Measurements from ENCODE around the gene SUSD1.

Gene SUSD1

GRCh38 chr9:112041536-112042243, 133.4 kb downstream of the SUSD1 start:
- DNase-seq (ENCODE audit: low read depth), result peak; percentile 99

GRCh38 chr9:112041199-112041535, 133.9 kb downstream of the SUSD1 start:
- DNase-seq (ENCODE audit: low read depth), result no peak

GRCh38 chr9:112038017-112038408, 137.1 kb downstream of the SUSD1 start:
- no peak for DNase-seq (ENCODE audit: low read depth)

- peak; percentile 91 for DNase-seq (ENCODE audit: low read depth)
These were observed 137.6 kb downstream of the SUSD1 start for GRCh38 chr9:112037281-112038016.

GRCh38 chr9:112035166-112035826, 139.8 kb downstream of the SUSD1 start:
- DNase-seq (ENCODE audit: low read depth), result no peak

DNA sequence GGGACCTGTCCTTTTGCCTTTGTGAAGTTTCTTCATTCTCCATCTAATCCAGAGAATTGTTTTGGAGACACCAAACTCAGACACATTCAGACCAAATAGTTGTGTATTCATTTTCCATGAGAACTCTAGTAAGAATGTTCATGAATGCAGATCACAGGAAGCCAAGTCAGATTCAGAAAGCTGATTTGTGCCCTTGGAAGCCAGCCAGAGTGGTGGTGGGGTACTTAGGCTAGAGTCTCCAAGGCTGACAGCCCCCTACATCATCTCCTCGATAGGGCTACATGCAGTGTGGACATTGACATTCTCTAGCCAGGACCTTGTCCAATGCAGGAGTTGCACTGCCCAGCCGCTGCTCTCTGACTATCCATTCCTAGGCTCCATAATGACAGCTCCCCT, 140.9 kb downstream of the SUSD1 start:
- DNase-seq (ENCODE audit: low read depth), result no peak

DNA sequence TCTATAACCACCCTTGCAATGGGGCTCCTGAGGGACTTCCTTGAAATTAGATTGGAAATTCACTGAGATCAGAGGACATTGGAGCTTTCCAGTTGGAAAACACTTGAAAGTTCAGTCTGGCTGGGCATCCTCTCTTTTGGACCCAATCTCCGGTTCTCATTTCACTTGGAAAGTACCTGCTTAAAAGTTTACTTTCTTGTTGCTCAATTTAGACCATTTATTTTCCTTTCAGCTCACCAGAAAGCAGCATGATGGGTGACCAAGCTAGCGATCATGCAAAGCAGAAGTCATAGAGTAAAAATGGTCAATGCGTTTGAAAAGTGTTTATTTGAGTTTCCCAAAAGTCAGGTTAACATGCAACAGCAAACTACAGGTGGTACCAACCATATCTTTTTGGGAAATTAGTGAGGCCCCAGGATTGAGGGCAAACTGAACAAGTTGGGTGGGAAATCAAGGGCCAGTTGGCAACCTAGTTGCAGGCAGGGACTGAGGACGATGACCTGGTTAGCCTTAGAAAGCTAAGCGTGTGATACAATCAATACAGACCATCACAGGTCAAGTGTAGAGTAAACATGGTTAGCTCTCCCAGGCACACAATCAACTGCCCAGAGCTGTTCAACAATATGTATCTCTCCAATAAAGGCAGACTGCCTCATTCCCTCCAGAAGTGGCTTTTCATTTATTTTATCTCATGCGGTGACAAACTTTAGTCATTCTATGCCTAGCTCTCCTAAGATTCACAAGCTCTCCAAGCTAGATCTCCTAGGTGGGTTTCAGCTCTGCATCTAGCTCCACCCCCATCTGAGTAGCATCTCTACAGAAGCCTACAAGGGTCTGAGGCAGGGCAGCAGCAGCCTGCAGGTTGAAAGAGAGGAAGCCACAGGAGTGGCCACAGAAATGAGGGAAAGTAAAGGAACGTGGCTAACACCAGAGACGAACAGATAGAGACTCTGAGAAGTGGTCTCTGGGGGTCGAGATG, 141.6 kb downstream of the SUSD1 start:
- no peak for DNase-seq (ENCODE audit: low read depth)

- no peak for DNase-seq (ENCODE audit: low read depth)
These were observed 142.4 kb downstream of the SUSD1 start for GRCh38 chr9:112032743-112033142.

DNA sequence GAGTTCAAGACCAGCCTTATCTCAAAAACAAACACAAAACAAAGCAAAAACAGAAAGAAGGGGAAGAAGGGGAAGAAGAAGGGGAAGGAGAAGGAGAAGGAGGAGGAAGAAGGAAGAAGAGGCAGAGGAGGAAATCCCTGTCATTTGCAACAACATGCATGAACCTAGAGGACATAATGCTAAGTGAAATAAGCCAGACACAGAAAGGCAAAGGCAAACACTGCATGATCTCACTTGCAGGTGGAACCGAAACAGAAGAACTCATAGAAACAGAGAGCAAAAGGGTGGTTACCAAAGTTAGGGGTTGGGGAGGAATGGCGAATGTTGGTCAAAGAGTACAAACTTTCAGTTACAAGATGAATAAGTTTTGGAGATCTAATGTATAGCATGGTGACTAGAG, 143.1 kb downstream of the SUSD1 start:
- DNase-seq (ENCODE audit: low read depth), result no peak

GRCh38 chr9:112031400-112031799, 143.7 kb downstream of the SUSD1 start:
- DNase-seq (ENCODE audit: low read depth), result no peak

DNA sequence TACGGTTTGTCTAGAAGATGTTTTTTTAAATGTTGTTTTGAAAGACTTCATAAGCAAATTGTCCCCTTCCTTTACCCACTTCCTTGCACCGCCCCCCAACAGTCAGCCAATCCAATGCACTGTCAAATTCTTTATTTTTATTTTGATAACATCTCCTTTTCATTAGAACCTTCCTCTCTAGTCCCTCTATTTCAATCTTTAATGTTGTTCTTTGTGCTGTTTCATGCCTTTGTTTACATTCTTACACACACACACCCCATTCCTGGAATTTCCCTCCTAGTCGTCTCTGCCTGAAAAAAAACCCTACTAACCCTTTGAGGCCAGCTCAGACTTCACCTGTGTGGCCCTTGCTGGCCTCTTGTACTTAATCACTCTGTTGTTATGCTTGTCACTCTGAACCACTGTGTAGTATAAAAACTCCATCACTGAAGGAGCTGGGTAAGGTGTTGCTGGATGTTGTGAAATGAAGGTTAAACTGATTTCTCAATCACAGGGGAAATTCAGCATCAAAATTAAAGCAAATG, 145.1 kb downstream of the SUSD1 start:
- no peak for DNase-seq (ENCODE audit: low read depth)

- DNase-seq (ENCODE audit: low read depth), result no peak
These were observed 146.6 kb downstream of the SUSD1 start for GRCh38 chr9:112028242-112029221.

DNA sequence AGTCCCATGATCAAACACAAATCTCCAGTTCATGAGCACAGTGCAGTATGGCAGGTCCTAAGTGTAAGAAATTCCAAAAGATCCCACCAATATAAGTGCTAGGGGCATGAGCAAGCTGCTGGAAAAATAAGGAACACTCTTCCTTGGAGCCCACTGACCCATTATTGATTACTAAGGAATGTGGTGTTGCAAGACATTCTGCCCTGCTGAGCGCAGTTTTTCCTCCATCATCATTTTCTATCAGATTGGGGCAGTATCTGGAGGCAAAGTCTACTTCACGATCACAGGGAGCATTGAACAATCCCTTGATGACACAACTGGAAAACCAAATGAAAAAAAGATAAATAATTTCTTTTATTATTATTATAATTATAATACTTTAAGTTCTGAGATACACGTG, 149.2 kb downstream of the SUSD1 start:
- no peak for DNase-seq (ENCODE audit: low read depth)

DNA sequence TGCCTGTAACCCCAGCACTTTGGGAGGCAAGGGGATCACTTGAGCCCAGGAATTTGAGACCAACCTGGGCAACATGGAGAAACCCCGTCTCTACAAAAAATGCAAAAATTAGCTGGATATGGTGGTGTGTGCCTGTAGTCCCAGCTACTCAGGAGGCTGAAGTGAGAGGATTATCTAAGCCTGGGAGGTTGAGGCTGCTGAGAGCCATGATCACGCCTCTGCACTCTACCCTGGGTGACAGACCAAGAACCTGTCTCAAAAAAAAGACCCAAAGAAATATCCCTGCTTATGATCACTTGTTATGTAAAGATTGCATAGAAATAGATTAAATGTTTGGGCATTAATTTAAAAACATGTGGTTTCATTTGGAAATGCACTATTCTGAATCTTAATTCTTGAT, 153.4 kb downstream of the SUSD1 start:
- DNase-seq (ENCODE audit: low read depth), result no peak

GRCh38 chr9:112020680-112021596, 154.2 kb downstream of the SUSD1 start:
- DNase-seq (ENCODE audit: low read depth), result no peak

DNA sequence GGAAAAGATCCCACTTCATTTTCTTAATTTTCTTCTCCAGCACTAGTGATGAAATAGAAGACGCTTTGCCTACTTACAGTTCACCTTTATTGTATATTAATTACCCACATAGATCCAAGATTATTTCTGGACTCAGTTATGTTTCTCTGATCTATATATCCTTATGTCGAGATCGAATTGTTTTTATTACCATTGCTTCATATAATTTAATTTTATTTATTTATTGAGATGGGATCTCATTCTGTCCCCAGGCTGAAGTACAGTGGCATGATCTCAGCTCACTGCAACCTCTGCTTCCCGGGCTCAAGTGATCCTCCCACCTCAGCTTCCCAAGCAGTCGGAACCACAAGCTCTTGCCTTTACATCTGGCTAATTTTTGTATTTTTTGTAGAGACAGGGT, 157.2 kb downstream of the SUSD1 start:
- DNase-seq (ENCODE audit: low read depth), result no peak

DNA sequence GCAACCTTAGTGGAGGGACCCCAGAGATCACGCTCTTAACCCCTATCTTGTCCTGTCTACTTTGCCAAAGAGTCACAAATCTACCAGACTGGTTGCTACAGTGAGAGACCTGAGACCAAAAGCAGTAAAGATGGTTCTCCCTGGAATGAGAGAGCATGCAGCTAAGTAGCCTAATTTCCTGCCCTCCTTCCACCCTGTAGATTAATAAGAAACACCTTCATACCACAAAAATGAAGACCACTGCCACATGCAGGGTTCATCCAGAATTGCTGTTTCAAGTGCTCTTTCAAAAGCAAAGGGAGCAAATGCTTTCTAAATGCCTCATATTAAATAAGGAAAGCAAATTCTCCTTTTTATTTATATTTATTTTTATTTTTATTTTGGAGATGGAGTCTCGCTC, 159.4 kb downstream of the SUSD1 start:
- DNase-seq (ENCODE audit: low read depth), result no peak

DNA sequence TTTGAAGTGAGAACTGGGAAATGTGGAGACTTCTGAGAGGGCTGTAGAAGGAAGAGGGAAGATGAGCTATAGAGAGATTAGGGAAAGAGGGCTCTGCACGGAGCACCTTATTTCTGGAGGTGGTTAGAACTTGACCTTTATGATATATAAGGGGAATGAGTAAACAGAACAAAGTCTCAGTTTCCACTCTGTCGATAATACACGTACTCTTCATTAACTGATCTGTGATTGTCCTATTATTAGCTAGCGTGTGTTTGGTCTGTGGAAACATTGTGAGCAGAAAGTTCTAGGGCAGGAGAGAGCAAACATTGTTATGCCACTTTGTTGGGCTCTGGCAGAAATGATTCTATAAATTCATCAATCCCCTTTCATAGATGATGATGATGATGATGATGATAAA, 159.9 kb downstream of the SUSD1 start:
- no peak for DNase-seq (ENCODE audit: low read depth)

DNA sequence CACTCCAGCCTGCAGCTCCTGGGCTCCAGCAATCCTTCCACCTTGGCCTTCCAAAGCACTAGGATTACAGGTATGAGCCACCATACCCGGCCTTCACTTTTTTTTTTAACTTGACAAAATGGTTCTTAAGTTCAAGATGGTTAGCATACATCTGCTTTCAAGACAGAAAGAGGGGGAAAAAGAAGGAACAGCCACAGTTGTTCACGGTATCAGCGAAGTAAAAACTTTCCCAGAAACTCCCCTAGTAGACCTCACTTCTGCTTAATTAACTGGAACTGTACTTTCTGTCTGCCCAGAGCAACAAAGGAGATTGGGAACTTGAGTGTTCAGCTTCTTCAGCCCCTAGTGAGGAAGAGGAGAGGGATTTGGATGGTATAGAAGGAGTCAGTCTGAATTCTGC, 161.8 kb downstream of the SUSD1 start:
- DNase-seq (ENCODE audit: low read depth), result no peak

Data from HS-27A (cell line).